Adipose tissue (tissue), 3 donors: ENCODE measurements around the gene HLX. TPM values are rescaled to one million over a fixed set of nuclear protein-coding genes. Genes with fewer than 3 reads are reported as not detected.

Source experiments
- polyA plus RNA-seq, 3 donors: library from polyadenylated mRNA; stranded (reverse); fragments of 200-250 nt; gene quantifications; one replicate each; pipeline ENCODE4 v1.2.3, GENCODE V29; 2013
- donor health status: healthy with polysubstance abuse.
- donor health status: Bipolar disorder and iron deficiency.
- donor health status: healthy.

HLX gene
- polyA plus RNA-seq, 3 donors = 2.2 to 38.4 (median 21.1) TPM

Other genes starting within 250 kb of the HLX start
- gene C1orf115, start 189.1 kb upstream of the HLX start, polyA plus RNA-seq = 10 to 100 TPM; 12.3 to 38.3 (median 33.2) TPM
- 10 to 100 TPM; 15.4 to 35.0 (median 20.8) TPM for gene MTARC2, start 131.1 kb upstream of the HLX start, polyA plus RNA-seq
- 100 to 1,000 TPM in 2 of 3 donors, 10 to 100 TPM in 1; 18.2 to 325 (median 136) TPM for gene MTARC1, start 92.5 kb upstream of the HLX start, polyA plus RNA-seq